HepG2 (cell line): ENCODE data around the gene HSP90AA1. TPM values are rescaled to one million over a fixed set of nuclear protein-coding genes. Genes with fewer than 3 reads are reported as not detected.

Source experiments
- ATM ChIP-seq: fragments of 450-650 bp; IDR thresholded peaks from 2 replicates; pipeline ENCODE4 v1.7.1; 2017; ENCODE audit warnings: mild to moderate bottlenecking, borderline replicate concordance
- CEBPG ChIP-seq: IDR thresholded peaks from 2 replicates; pipeline ENCODE4 v1.6.1; 2016
- DNMT3B ChIP-seq: conservative IDR thresholded peaks from 2 replicates; pipeline ENCODE4 v1.6.1; 2016; ENCODE audit warnings: missing biosample characterization, control low read depth
- GFI1 ChIP-seq: sonication (generic); formaldehyde crosslinking; IDR thresholded peaks from 2 replicates; pipeline ENCODE4 v1.5.0; 2020; ENCODE audit warnings: missing genetic modification reagents, mild to moderate bottlenecking, borderline replicate concordance
- GTF3A ChIP-seq: sonication (generic); formaldehyde crosslinking; conservative IDR thresholded peaks from 2 replicates; pipeline ENCODE4 v1.4.0; 2020; ENCODE audit warnings: mild to moderate bottlenecking, missing genetic modification reagents
- MATR3 ChIP-seq: sonication (generic); formaldehyde crosslinking; IDR thresholded peaks from 2 replicates; pipeline ENCODE4 v1.4.0; 2020; ENCODE audit warnings: missing genetic modification reagents
- SMYD3 ChIP-seq: sonication (generic); formaldehyde crosslinking; IDR thresholded peaks from 2 replicates; pipeline ENCODE4 v1.8.1; 2023; ENCODE audit warnings: mild to moderate bottlenecking, missing genetic modification reagents
- TCF12 ChIP-seq, 2 experiments: fragments of 450-650 bp in 1 of 2; sonication (generic) in 1 of 2; formaldehyde crosslinking in 1 of 2; IDR thresholded peaks; 2 replicates each; pipeline versions ENCODE4 v1.6.1 to v1.8.0; 2017 to 2022; ENCODE audit warnings: antibody characterized with exemption in 1 of 2, mild to moderate bottlenecking in 1 of 2, missing genetic modification reagents in 1 of 2, moderate library complexity in 1 of 2
- TSC22D2 ChIP-seq: sonication (generic); formaldehyde crosslinking; IDR thresholded peaks from 2 replicates; pipeline ENCODE4 v1.5.1; 2020; ENCODE audit warnings: missing genetic modification reagents, mild to moderate bottlenecking, borderline replicate concordance
- ZBTB7A ChIP-seq: sonication (generic); formaldehyde crosslinking; IDR thresholded peaks from 2 replicates; pipeline ENCODE4 v1.8.0; 2022; ENCODE audit warnings: mild to moderate bottlenecking, missing genetic modification reagents
- ZHX2 ChIP-seq, 2 experiments: sonication (generic) in 1 of 2; formaldehyde crosslinking in 1 of 2; IDR thresholded peaks; 2 replicates each; pipeline versions ENCODE4 v1.6.1 to v1.9.0; 2014 to 2022; ENCODE audit warnings: antibody characterized with exemption in 1 of 2, borderline replicate concordance in 1 of 2, inconsistent platforms in 1 of 2, low read depth in 1 of 2, missing genetic modification reagents in 1 of 2
- ZNF138 ChIP-seq: sonication (generic); formaldehyde crosslinking; IDR thresholded peaks from 2 replicates; pipeline ENCODE4 v1.5.0; 2020; ENCODE audit warnings: mild to moderate bottlenecking, low read depth, missing genetic modification reagents
- ZNF180 ChIP-seq: sonication (generic); formaldehyde crosslinking; IDR thresholded peaks from 2 replicates; pipeline ENCODE4 v1.4.0; 2020; ENCODE audit warnings: low read depth, missing genetic modification reagents, borderline replicate concordance
- ZNF24 ChIP-seq: fragments of 450-650 bp; IDR thresholded peaks from 2 replicates; pipeline ENCODE4 v1.6.1; 2017; ENCODE audit warnings: antibody characterized with exemption, mild to moderate bottlenecking
- ZNF362 ChIP-seq: sonication (generic); formaldehyde crosslinking; IDR thresholded peaks from 2 replicates; pipeline ENCODE4 v1.4.0; 2020; ENCODE audit warnings: missing genetic modification reagents, mild to moderate bottlenecking, borderline replicate concordance
- ZNF510 ChIP-seq: sonication (generic); formaldehyde crosslinking; IDR thresholded peaks from 2 replicates; pipeline ENCODE4 v1.4.0; 2020; ENCODE audit warnings: low read depth, mild to moderate bottlenecking, missing genetic modification reagents
- ZNF737 ChIP-seq: sonication (generic); formaldehyde crosslinking; IDR thresholded peaks from 2 replicates; pipeline ENCODE4 v1.5.0; 2020; ENCODE audit warnings: missing genetic modification reagents, mild to moderate bottlenecking, borderline replicate concordance
- polyA plus RNA-seq, 8 experiments: library from polyadenylated mRNA; depleted of rRNA in 3 of 8; stranded (reverse) in 7 of 8; unstranded in 1 of 8; fragments of >200 nt; fragmentation: Illumina TruSeq in 4 of 8; extraction: Trizol in 4 of 8; gene quantifications; 2 replicates each; pipeline versions ENCODE4 v1.2.1 to v1.2.3, GENCODE V29; 2011 to 2016; ENCODE audit warnings: low read depth in 4 of 8, missing spikeins in 1 of 8, mixed read lengths in 1 of 8; ENCODE audit not compliant: insufficient read depth in 1 of 8
- total RNA-seq, 5 experiments: library from RNA; depleted of rRNA; stranded (reverse); fragments of >200 nt; fragmentation: Illumina TruSeq; extraction: Trizol; gene quantifications; 2 replicates each; pipeline ENCODE4 v1.2.3, GENCODE V29; 2016; ENCODE audit warnings: low read depth in 1 of 5
- TF ChIP-seq, protein P1 (sequence below): sonication (generic); formaldehyde crosslinking; IDR thresholded peaks from 2 replicates; pipeline ENCODE4 v1.4.0; 2020; ENCODE audit warnings: missing genetic modification reagents, borderline replicate concordance

HSP90AA1 gene
- total and polyA plus RNA-seq, 2 of the 13 experiments (the other 11 are each of a cell fraction or from before 2014, with no cell fraction given), result 262 to 636 TPM

DNA sequence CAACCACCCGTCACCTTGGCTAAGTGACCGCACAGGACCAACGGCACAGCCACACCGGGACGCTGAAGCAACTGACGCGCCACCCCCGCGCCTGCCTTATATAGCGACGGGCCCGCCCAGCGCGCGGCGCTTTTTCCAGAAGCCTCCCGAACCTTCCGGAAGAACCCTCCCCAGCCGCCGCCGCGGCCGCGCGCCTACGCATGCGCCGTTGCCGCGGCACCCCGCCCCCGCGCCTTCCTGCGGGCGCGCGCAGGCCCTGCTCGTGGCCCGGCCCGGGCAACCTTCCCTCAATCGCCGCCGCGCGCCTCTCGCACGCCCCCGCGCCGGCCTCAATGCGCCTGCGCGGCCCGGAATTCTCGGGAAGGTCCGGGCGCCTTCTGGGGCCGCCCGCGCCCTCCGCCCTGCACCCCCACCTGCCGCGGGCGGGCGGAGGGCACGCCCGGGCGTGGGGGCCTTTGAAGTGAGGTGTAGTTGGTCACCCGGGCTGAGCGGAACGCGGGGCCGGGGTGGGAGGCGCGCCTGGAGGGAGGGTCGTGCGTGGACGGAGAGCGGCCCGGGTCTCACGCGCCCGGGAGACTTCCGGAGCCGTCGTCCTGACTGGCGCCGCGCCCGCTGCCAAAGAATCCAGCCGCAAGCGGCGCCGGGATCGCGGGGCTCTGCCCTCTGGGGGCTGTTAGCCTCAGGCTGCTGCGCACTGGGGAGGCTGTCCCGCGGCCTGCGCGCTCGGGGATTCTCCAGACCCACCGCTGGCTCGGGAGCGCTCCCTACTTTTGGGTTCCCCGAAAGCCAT is at the start of gene HSP90AA1 (continued):
- TF ChIP-seq ZHX2 (IDR thresholded peaks at IDR 0.05; ENCODE audit: low read depth) (no peak), ZHX2 (CRISPR knock-in tag; IDR thresholded peaks at IDR 0.05; ENCODE audit: borderline replicate concordance) (peak; percentile 18), GFI1 (CRISPR knock-in tag) (peak; percentile 75; the same call in 1 of the 2 replicates), ZNF138 (CRISPR knock-in tag) (peak; percentile 8; the same call in 1 of the 2 replicates), SMYD3 (CRISPR knock-in tag) (no peak), ZNF180 (CRISPR knock-in tag) (no peak), ZNF24 (no peak), ZNF362 (CRISPR knock-in tag) (no peak), TSC22D2 (CRISPR knock-in tag) (peak; percentile 32; the same call in 1 of the 2 replicates), ATM (no peak), ZNF510 (CRISPR knock-in tag) (0 out of 2 replicates have a peak, but pooled peaks have one; percentile 50), TCF12 (IDR thresholded peaks at IDR 0.05) (no peak), TCF12 (CRISPR knock-in tag; IDR thresholded peaks at IDR 0.05) (peak; percentile 50; the same call in 1 of the 2 replicates), CEBPG (CRISPR knock-in tag) (peak; percentile 59), ZNF737 (CRISPR knock-in tag) (no peak), ZBTB7A (CRISPR knock-in tag) (0 out of 2 replicates have a peak, but pooled peaks have one; percentile 42), MATR3 (no peak), GTF3A (CRISPR knock-in tag) (no peak), DNMT3B (peak; percentile 65; the same call in 1 of the 2 replicates)
- TF ChIP-seq, protein P1, sequence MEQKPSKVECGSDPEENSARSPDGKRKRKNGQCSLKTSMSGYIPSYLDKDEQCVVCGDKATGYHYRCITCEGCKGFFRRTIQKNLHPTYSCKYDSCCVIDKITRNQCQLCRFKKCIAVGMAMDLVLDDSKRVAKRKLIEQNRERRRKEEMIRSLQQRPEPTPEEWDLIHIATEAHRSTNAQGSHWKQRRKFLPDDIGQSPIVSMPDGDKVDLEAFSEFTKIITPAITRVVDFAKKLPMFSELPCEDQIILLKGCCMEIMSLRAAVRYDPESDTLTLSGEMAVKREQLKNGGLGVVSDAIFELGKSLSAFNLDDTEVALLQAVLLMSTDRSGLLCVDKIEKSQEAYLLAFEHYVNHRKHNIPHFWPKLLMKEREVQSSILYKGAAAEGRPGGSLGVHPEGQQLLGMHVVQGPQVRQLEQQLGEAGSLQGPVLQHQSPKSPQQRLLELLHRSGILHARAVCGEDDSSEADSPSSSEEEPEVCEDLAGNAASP, result peak; percentile 34; the same call in 1 of the 2 replicates
